LNCAP (cell line): ENCODE results near the gene ANKMY2.

Experiments
- CTCF ChIP-seq: fragments of 450-650 bp; IDR thresholded peaks from 2 replicates; pipeline ENCODE4 v1.5.1; 2017; ENCODE audit warnings: mild to moderate bottlenecking

The ANKMY2 gene

GRCh38 chr7:16561943-16562342, 83.6 kb downstream of the ANKMY2 start:
- no peak for TF ChIP-seq CTCF

GRCh38 chr7:16559497-16560179, 85.9 kb downstream of the ANKMY2 start:
- TF ChIP-seq CTCF: no peak

- TF ChIP-seq CTCF: no peak
These were observed 86.7 kb downstream of the ANKMY2 start for GRCh38 chr7:16558761-16559302.

- TF ChIP-seq CTCF: no peak
These were observed 89.2 kb downstream of the ANKMY2 start for GRCh38 chr7:16556359-16556758.

- no peak for TF ChIP-seq CTCF
These were observed 90.9 kb downstream of the ANKMY2 start for GRCh38 chr7:16554518-16555236.

- TF ChIP-seq CTCF: no peak
These were observed 94.9 kb downstream of the ANKMY2 start for GRCh38 chr7:16550671-16551070.
